ENCODE results near the gene MYH16.

MYH16 gene

GRCh38 chr7:99249985-99250575, 22.6 kb upstream of the MYH16 start:
- TF ChIP-seq, protein P1, sequence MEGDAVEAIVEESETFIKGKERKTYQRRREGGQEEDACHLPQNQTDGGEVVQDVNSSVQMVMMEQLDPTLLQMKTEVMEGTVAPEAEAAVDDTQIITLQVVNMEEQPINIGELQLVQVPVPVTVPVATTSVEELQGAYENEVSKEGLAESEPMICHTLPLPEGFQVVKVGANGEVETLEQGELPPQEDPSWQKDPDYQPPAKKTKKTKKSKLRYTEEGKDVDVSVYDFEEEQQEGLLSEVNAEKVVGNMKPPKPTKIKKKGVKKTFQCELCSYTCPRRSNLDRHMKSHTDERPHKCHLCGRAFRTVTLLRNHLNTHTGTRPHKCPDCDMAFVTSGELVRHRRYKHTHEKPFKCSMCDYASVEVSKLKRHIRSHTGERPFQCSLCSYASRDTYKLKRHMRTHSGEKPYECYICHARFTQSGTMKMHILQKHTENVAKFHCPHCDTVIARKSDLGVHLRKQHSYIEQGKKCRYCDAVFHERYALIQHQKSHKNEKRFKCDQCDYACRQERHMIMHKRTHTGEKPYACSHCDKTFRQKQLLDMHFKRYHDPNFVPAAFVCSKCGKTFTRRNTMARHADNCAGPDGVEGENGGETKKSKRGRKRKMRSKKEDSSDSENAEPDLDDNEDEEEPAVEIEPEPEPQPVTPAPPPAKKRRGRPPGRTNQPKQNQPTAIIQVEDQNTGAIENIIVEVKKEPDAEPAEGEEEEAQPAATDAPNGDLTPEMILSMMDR (IDR thresholded peaks at IDR 0.05; ENCODE audit: borderline replicate concordance, control extremely low read depth, extremely low read depth, insufficient read depth, missing control alignments) = no peak
- in situ Hi-C loops (cut with MboI; ENCODE audit: low sequenced_read_pairs, unreplicated experiment) = no loop called here
- no peak for DNase-seq (ENCODE audit: low spot score)

- in situ Hi-C loops (cut with MboI; ENCODE audit: low sequenced_read_pairs, unreplicated experiment) = no loop called here
- TF ChIP-seq, protein P1 (IDR thresholded peaks at IDR 0.05; ENCODE audit: borderline replicate concordance, control extremely low read depth, extremely low read depth, insufficient read depth, missing control alignments) = no peak
- DNase-seq (ENCODE audit: low spot score) = no peak
These were observed 20.3 kb upstream of the MYH16 start for GRCh38 chr7:99252166-99252895.

DNA sequence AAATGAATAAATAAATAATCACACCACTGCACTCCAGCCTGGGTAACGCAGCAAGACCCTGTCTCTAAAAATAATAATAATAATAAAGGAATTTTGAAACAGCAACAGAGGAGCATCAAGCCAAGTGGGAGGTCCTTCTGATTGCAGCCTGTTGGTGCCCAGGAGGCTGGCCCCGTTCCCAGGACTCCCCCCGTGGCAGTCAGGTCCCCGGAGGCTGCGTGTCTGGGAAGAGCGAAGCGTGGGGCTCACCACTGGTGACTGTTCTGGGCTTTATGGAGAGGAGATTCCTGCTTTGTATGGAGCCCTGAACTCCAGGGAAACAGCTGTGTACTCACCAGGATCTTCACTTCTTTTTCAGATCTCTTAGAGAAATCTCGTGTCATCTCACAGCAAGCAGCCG, 19.3 kb upstream of the MYH16 start:
- TF ChIP-seq, protein P1 (IDR thresholded peaks at IDR 0.05; ENCODE audit: borderline replicate concordance, control extremely low read depth, extremely low read depth, insufficient read depth, missing control alignments) = no peak
- DNase-seq (ENCODE audit: low spot score) = no peak
- in situ Hi-C loops (cut with MboI; ENCODE audit: low sequenced_read_pairs, unreplicated experiment) = no loop called here

DNA sequence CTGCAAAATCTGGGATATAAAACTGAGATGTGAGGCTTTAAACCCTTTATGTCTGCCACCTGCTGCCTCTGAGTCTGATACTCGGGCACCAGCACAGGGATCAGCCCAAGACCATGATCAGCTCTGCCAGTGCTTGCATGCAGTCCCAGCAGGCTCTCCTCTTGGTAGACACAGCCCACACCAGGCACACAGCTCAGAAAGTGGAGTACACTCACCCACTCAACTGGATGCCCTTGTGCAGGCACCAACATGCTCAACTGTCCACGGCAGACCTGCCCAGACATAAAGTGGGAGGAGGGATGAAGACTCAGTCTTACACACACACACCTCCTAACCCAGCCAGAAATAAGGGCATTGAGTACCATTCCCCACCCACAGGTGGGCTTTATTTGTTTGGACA, 18.2 kb upstream of the MYH16 start:
- DNase-seq (ENCODE audit: low spot score) = no peak
- TF ChIP-seq, protein P1 (IDR thresholded peaks at IDR 0.05; ENCODE audit: borderline replicate concordance, control extremely low read depth, extremely low read depth, insufficient read depth, missing control alignments) = no peak
- in situ Hi-C loops (cut with MboI; ENCODE audit: low sequenced_read_pairs, unreplicated experiment) = no loop called here

DNA sequence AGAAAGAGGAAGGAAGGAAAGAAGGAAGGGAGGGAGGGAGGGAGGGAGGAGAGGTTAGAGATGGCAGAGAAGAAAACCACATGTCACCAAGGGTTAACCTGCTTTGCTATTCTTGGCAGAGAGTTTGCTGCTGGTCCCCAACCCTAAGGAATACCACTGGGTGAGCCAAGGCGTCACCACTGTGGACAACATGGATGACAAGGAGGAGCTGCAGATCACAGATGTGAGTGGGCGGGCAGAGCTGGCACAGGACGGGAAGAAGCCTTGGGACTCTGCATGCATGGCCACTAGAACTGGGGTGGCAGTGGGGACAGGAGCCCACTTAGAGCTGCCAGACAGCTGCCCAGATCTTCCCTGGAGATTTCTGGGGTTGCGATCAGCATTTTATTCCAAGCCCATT, 17.2 kb upstream of the MYH16 start:
- TF ChIP-seq, protein P1 (IDR thresholded peaks at IDR 0.05; ENCODE audit: borderline replicate concordance, control extremely low read depth, extremely low read depth, insufficient read depth, missing control alignments) = no peak
- DNase-seq (ENCODE audit: low spot score) = no peak
- in situ Hi-C loops (cut with MboI; ENCODE audit: low sequenced_read_pairs, unreplicated experiment) = no loop called here

GRCh38 chr7:99257065-99257464, 15.6 kb upstream of the MYH16 start:
- TF ChIP-seq, protein P1 (IDR thresholded peaks at IDR 0.05; ENCODE audit: borderline replicate concordance, control extremely low read depth, extremely low read depth, insufficient read depth, missing control alignments) = no peak
- no peak for DNase-seq (ENCODE audit: low spot score)
- in situ Hi-C loops (cut with MboI; ENCODE audit: low sequenced_read_pairs, unreplicated experiment) = no loop called here
